ENCODE data around the gene EFTUD2.

DNA sequence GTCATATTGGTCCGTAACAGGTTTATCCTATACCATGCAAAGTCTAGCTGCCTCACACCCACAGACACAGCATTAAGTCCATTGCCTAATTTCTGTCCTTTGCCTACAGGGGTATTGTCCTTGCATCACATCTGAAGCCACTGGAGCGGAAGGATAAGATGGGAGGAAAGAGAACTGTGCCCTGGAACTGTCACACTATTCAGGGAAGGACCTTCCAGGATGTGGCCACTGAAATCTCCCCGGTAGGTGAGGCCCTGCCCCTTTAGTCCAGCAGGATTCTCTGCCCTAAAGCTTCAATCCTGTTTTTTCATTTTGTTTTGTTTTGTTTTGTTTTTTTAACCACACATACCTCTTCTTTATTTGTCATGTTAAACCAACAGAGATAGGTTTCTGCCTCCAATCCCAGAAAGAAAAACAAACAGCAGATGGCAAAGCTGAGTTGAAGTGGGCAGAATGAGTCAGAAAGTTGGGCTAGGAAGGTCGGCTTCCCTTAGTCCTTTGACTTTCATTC, 2.2 kb upstream of the EFTUD2 start:
- TF ChIP-seq, protein P1, sequence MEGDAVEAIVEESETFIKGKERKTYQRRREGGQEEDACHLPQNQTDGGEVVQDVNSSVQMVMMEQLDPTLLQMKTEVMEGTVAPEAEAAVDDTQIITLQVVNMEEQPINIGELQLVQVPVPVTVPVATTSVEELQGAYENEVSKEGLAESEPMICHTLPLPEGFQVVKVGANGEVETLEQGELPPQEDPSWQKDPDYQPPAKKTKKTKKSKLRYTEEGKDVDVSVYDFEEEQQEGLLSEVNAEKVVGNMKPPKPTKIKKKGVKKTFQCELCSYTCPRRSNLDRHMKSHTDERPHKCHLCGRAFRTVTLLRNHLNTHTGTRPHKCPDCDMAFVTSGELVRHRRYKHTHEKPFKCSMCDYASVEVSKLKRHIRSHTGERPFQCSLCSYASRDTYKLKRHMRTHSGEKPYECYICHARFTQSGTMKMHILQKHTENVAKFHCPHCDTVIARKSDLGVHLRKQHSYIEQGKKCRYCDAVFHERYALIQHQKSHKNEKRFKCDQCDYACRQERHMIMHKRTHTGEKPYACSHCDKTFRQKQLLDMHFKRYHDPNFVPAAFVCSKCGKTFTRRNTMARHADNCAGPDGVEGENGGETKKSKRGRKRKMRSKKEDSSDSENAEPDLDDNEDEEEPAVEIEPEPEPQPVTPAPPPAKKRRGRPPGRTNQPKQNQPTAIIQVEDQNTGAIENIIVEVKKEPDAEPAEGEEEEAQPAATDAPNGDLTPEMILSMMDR (IDR thresholded peaks at IDR 0.05) = no peak
- TF ChIP-seq POLR2A (IDR thresholded peaks at IDR 0.05) (no peak), EP300 (IDR thresholded peaks at IDR 0.05) (no peak), POLR2AphosphoS5 (IDR thresholded peaks at IDR 0.05) (no peak)
